Left lung (tissue), 10 donors: ENCODE results near the gene SREBF1. TPM values are rescaled to one million over a fixed set of nuclear protein-coding genes. Genes with fewer than 3 reads are reported as not detected.
A peak's percentile ranks its signal among the peaks of the same experiment; 100 is the strongest.

Experiments used
- ATAC-seq: fragments of 200-7000 bp; cut with Tn5 transposase; one replicate; pipeline ENCODE4 v1.9.1; 2020; ENCODE audit warnings: moderate library complexity
- DNase-seq, 4 donors: peaks; one replicate each; pipeline ENCODE4 v3.0.0-alpha.2; 2013 to 2020
- H3K27ac ChIP-seq, 2 donors: fragments of 200-600 bp; sonication (generic) in 1 of 2; one replicate each; pipeline versions ENCODE4 v1.5.0 to v1.8.0; 2020 to 2021
- H3K27me3 ChIP-seq, 2 donors: fragments of 200-600 bp; sonication (generic) in 1 of 2; one replicate each; pipeline versions ENCODE4 v1.5.0 to v1.8.0; 2020 to 2021
- H3K36me3 ChIP-seq, 2 donors: fragments of 200-600 bp; sonication (generic) in 1 of 2; one replicate each; pipeline versions ENCODE4 v1.5.0 to v1.8.0; 2020 to 2021
- H3K4me1 ChIP-seq, 2 donors: fragments of 200-600 bp; one replicate each; pipeline ENCODE4 v1.8.0; 2021
- H3K4me3 ChIP-seq, 2 donors: fragments of 200-600 bp; sonication (generic) in 1 of 2; one replicate each; pipeline versions ENCODE4 v1.5.0 to v1.8.0; 2020 to 2021; ENCODE audit warnings: mild to moderate bottlenecking in 1 of 2
- H3K9me3 ChIP-seq, 2 donors: fragments of 200-600 bp; sonication (generic) in 1 of 2; one replicate each; pipeline versions ENCODE4 v1.5.0 to v1.8.0; 2020 to 2021
- CTCF ChIP-seq, 2 donors: fragments of 200-600 bp; sonication (generic) in 1 of 2; IDR thresholded peaks; one replicate each; pipeline versions ENCODE4 v1.5.0 to v1.8.0; 2021; ENCODE audit warnings: antibody characterized with exemption in 2 of 2
- intact Hi-C, 2 donors: fragments of 100-400 bp; cut with DNase I; formaldehyde crosslinking; loops; one replicate each; pipeline versions ENCODE4 v1.11.2 to v1.14.2; 2022
- polyA plus RNA-seq, 6 donors: library from polyadenylated mRNA; unstranded; fragments of 120-200 nt; gene quantifications; one replicate each; pipeline ENCODE4 v1.2.1, GENCODE V29; 2013; ENCODE audit not compliant: insufficient read length in 6 of 6
- total RNA-seq, 2 donors: library from RNA; stranded (reverse); fragmentation: NEBNext Ultra II Directional; extraction: Animal tissue kit (Norgen Biotek cat#: 25700); gene quantifications; one replicate each; pipeline ENCODE4 v1.2.1, GENCODE V29; 2021
- donor health status: DM: no; HTN: yes; CAD: no.
- donor health status: DM: no; HTN: no; CAD: no.

Gene SREBF1
- total and polyA plus RNA-seq, 8 donors = 27.9 to 122 (median 46.4) TPM

DNA sequence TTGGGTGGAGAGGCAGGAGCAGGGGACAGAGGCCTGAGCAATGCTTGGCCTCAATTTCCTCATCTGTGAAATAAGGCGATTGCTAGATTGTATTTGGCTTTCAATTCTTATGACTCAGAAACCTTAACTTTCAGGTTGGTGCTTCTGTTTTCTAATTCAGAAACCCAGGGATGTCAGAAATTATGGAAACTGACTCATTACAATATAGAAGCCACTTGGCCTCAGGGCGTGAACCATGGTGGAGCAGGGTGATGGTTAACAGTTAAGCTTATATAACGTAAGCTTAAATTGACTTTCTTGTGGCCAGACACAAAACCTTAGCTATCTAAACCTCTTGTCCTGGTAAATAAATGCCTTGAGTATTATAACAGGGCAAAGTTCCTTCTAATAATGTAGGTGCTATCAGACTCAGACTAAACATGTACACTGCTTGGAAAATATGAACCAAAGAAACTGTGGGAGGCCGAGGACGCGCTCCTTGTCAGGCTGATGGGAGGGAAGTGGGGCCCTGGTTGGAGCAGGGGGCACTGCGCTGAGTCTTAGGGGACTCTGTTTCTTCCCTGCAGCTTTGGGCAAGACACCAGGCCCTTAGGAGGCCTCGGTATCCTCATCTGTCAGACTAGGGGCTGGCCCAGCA is 17.1 kb upstream of the SREBF1 start:
- no peaks in the 10 kb centered on the region for H3K27me3 ChIP-seq
- no peaks in the 10 kb centered on the region for H3K9me3 ChIP-seq
- no peaks in the 10 kb centered on the region for H3K36me3 ChIP-seq
- H3K27ac ChIP-seq = no peak overlapping the region
- no peak for TF ChIP-seq CTCF (IDR thresholded peaks at IDR 0.05)
- ATAC-seq (no peak), DNase-seq (no peak)
- no peak overlapping the region for H3K4me3 ChIP-seq
- H3K4me1 ChIP-seq = peaks cover 17 to 27% of the 10 kb centered on the region in 2 donors
- intact Hi-C loops = no loop called here

GRCh38 chr17:17852930-17853329 is 16.1 kb upstream of the SREBF1 start:
- Histone ChIP-seq H3K9me3 (no peaks in the 10 kb centered on the region), H3K27me3 (no peaks in the 10 kb centered on the region), H3K4me3 (no peak overlapping the region), H3K27ac (no peak overlapping the region), H3K4me1 (peaks cover 26 to 37% of the 10 kb centered on the region in 2 donors), H3K36me3 (no peaks in the 10 kb centered on the region)
- DNase-seq (no peak), ATAC-seq (no peak)
- intact Hi-C loops = no loop called here
- TF ChIP-seq CTCF (IDR thresholded peaks at IDR 0.05) = no peak

DNA sequence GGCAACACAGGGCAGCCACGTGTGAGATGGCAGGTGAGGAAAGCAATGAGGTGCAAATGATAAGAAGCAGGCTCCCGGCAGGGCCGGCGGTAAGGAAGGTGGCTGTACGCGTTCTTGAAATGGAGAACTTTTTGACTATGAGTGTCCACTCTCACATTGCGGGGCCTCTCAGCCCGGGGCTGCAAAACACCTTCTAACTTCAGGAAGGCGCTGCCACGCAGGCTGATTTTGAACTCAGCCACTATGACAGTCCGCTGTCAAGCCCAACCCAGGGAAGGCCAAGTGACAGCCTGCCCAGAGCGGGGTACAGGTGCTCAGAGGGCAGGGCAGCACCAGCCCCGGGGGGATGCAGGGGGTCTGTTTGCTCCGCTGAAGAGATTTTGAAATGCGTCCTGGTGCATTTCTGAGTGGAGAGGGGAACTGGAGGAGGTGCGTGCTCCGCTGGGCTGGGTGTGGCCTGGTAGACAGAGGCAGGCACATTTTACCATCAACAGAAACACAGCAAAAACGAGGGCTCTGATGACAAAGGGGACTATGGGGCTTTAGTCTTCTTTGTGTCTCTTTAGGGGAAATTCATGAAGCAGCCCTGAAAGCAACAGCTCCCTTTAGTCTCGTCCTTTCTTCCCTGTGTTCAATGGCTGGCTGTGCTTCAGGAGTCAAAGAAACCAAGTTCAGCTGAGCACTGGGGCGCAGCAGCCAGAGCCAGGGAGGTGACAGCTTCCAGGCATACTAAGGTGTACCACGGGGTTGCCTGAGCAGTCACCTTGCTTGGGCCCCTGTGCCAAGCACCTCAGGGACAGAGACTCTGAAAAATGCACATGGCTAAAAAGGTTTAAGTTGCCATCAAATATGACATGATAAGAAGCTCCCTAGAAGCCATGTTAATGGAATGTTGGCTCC is 14.6 kb upstream of the SREBF1 start:
- Histone ChIP-seq H3K27ac (peak overlapping the region in 1 of 2 donors; percentile 83), H3K4me1 (peaks cover 26 to 46% of the 10 kb centered on the region in 2 donors), H3K4me3 (no peak overlapping the region), H3K9me3 (no peaks in the 10 kb centered on the region), H3K27me3 (no peaks in the 10 kb centered on the region), H3K36me3 (peaks cover 0 to 7% of the 10 kb centered on the region in 2 donors)
- intact Hi-C loops = no loop called here
- no peak for DNase-seq
- TF ChIP-seq CTCF (IDR thresholded peaks at IDR 0.05) = no peak
- ATAC-seq = no peak

- H3K9me3 ChIP-seq = no peaks in the 10 kb centered on the region
- H3K4me1 ChIP-seq = peaks cover 26 to 46% of the 10 kb centered on the region in 2 donors
- intact Hi-C loops = no loop called here
- DNase-seq (peak in 2 of 4 donors; percentile 28 to 70), ATAC-seq (peak; percentile 63)
- peak overlapping the region; percentile 83 to 84 for H3K27ac ChIP-seq
- H3K36me3 ChIP-seq = peaks cover 0 to 13% of the 10 kb centered on the region in 2 donors
- H3K4me3 ChIP-seq = no peak overlapping the region
- peak in 1 of 2 donors; percentile 39 for TF ChIP-seq CTCF (IDR thresholded peaks at IDR 0.05)
- H3K27me3 ChIP-seq = no peaks in the 10 kb centered on the region
These were observed 13.1 kb upstream of the SREBF1 start for GRCh38 chr17:17849845-17850373.
